GM13977 (cell line): Measurements from ENCODE around the gene CATSPERZ.

Experiments used
- DNase-seq: peaks from one replicate; pipeline ENCODE4 v3.0.0; 2012; ENCODE audit warnings: low spot score
- in situ Hi-C: fragments of 300-500 bp; cut with MboI; formaldehyde crosslinking; loops from one replicate; pipeline ENCODE4 v1.12.0; 2022; ENCODE audit warnings: low sequenced_read_pairs, low pct_unique_long_range_greater_than_20kb, mixed read lengths, inconsistent platforms; ENCODE audit not compliant: unreplicated experiment
- TF ChIP-seq, protein P1 (sequence below): IDR thresholded peaks from 2 replicates; pipeline ENCODE4 v1.5.1; 2012; ENCODE audit warnings: mild to moderate bottlenecking, control low read depth; ENCODE audit not compliant: insufficient read depth; ENCODE audit errors: extremely low read depth, missing control alignments

Gene CATSPERZ

DNA sequence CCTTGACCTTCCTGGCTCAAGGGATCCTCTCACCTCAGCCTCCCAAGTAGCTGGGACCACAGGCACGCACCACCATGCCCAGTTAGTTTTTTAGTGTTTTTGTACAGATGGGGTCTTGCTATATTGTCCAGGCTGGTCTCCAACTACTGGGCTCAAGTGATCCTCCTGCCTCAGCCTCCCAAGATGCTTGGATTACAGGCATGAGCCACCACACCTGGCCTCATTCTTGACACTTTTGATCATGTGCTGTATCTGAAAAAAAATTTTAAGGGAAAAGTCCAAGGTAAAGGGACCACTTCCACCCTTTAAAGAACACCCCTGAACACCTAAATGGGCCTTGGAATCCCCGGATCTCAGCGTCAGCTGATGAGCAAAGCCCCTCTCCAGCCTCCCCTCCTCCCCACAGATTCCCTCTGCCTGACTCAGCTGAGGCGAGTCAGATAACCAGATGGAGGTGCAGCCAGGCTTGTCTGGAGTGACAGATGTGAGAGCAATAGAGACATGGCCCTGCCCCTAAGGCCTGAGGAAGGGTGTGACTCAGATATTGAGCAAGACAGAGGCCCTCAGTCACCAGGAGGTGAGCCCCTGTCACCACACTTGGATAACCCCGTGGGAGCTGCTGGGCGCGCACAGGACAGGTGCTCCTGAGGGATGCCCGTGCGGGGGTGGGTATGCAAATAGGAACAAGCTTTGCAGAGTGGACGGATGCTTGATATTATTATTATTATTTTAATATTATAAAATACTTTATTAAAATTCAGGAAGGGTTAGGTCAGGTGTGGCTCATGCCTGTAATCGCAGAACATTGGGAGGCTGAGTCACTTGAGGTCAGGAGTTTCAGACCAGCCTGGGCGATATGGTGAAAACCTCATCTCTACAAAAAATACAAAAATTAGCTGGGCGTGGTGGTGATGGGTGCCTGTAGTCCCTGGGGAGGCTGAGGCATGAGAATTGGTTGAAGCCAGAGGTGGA lies 34.9 kb downstream of the CATSPERZ start:
- TF ChIP-seq, protein P1, sequence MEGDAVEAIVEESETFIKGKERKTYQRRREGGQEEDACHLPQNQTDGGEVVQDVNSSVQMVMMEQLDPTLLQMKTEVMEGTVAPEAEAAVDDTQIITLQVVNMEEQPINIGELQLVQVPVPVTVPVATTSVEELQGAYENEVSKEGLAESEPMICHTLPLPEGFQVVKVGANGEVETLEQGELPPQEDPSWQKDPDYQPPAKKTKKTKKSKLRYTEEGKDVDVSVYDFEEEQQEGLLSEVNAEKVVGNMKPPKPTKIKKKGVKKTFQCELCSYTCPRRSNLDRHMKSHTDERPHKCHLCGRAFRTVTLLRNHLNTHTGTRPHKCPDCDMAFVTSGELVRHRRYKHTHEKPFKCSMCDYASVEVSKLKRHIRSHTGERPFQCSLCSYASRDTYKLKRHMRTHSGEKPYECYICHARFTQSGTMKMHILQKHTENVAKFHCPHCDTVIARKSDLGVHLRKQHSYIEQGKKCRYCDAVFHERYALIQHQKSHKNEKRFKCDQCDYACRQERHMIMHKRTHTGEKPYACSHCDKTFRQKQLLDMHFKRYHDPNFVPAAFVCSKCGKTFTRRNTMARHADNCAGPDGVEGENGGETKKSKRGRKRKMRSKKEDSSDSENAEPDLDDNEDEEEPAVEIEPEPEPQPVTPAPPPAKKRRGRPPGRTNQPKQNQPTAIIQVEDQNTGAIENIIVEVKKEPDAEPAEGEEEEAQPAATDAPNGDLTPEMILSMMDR = no peak
- in situ Hi-C loops = no loop called here
- DNase-seq = peak; percentile 93

DNA sequence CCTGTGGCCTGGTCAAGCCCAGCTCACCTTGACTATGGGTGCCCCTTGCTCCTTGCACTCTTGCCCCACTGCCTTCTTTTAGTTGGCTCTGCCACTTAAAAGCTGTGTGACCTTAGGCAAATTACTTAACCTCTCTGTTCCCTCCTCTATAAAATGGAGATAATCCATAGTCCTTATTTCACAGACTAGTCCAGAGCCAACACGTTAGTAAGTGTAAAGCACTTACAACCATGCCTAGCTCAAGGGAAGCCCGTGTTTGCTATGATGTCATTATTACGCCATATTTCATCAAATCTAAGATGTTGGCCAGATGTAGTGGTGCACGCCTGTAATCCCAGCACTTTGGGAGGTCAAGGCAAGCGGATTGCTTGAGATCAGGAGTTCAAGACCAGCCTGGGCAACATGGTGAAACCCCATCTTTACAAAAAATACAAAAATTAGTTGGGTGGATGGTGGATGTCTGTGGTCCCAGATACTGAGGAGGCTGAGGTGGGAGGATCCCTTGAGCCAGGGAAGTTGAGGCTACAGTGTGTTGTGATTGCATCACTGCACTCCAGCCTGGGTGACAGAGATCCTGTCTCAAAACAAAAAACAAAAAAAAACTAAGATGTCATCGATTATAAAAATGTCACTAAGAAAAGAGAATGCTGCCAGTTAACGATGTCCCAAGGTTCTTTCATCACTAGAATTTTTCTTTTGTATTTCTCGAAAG lies 37.5 kb downstream of the CATSPERZ start:
- DNase-seq = no peak
- in situ Hi-C loops = no loop called here
- TF ChIP-seq, protein P1 = no peak

DNA sequence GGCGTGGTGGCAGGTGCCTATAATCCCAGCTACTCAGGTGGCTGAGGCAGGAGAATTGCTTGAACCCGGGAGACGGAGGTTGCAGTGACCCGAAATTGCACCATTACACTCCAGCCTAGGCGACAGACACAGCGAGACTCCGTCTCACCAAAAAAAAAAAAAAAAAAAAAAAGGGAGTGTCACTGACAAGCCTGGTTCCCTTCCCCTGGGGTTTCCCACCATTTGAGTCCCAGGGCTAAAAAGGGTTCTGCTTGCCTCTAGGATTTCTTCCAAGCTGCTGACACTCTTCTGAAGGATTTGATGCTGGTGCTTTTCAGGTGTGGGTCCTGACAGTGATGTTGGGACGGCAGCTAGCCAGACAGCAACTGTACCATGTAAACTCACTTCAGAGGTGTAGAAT lies 38.6 kb downstream of the CATSPERZ start:
- TF ChIP-seq, protein P1 = no peak
- in situ Hi-C loops = no loop called here
- no peak for DNase-seq

DNA sequence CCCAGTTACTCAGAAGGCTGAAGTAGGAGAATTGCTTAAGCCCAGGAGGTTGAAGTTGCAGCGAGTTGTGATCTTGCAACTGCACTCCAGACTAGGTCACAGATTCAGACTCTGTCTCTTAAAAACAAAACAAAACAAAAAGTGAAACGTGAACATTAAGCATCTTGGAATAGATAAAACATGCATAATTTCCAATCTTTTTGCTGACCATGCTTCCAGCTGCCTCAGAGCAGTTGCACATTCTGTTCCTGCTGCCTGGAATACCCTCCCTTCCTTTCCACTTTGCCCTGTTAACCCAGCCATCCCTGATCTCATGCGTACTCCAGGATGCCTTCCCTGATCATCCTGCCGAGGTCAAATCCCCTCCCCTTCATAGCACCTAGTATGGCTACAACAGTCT lies 39.1 kb downstream of the CATSPERZ start:
- DNase-seq = no peak
- TF ChIP-seq, protein P1 = no peak
- in situ Hi-C loops = no loop called here

DNA sequence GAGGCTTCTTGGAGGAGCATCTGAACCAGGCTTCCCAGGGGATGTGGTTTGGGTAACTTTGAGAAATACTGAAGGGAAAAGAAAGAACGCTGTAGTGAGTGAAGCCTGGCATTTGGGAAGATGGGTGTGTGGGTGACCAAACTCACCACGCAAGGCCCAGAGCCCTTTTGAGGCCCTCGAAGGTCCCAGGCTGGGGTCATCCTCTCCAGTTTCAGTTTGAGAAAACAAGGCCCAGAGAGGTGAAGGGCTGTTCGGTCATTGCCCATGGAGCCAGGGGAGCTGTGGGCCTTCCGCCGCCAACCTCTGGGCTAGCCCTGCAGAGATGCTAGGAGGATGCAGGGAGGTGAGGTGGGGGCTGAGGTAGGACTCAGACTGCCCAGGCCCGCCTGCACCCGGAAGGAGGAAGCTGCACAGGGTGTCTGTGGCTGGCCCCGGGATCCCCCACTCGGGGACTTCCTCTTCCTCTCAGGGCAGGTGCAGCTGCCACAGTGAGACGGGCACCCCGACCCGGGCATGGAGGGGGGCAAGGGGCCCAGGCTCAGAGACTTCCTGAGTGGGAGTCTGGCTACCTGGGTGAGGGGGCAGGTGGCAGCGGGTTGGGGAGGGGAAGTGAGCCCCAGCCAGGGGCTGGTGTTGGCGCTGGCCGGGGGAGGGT lies 39.7 kb downstream of the CATSPERZ start, which contains the start of gene CCDC88B:
Gene CCDC88B (plus strand): TSS at position 451 of the 655 bp plus-strand sequence. CDS start 63 bp downstream, at position 514.
- in situ Hi-C loops = no loop called here

More for the DNA sequence above, 39.7 kb downstream of the CATSPERZ start, which contains the start of gene CCDC88B:
- peak; percentile 89 for DNase-seq
- TF ChIP-seq, protein P1 = no peak
